Adrenal gland (tissue), 19 donors: Measurements from ENCODE around the gene MSI1. TPM values are rescaled to one million over a fixed set of nuclear protein-coding genes. Genes with fewer than 3 reads are reported as not detected.

Experiments used
- DNase-seq, 7 donors: peaks; one replicate each; pipeline ENCODE4 v3.0.0-alpha.2; 2019 to 2020
- H3K27ac ChIP-seq, 5 donors: fragments of 200-600 bp; sonication (generic) in 4 of 5; 1 replicate in 3 of 5; 2 replicates in 2 of 5; pipeline versions ENCODE4 v1.5.1 to v1.8.0; 2016 to 2020; ENCODE audit warnings: mild to moderate bottlenecking in 1 of 5
- H3K27me3 ChIP-seq: fragments of 200-600 bp; 2 replicates; pipeline ENCODE4 v1.8.0; 2021
- H3K36me3 ChIP-seq, 2 donors: fragments of 200-600 bp; replicated peaks in 1 of 2; 1 replicate in 1 of 2; 2 replicates in 1 of 2; pipeline versions ENCODE4 v1.5.1 to v1.8.0; 2018 to 2022
- H3K4me1 ChIP-seq, 2 donors: fragments of 200-600 bp; replicated peaks in 1 of 2; 1 replicate in 1 of 2; 2 replicates in 1 of 2; pipeline versions ENCODE4 v1.5.1 to v1.8.0; 2018 to 2021
- H3K4me3 ChIP-seq, 4 donors: fragments of 200-600 bp; sonication (generic) in 3 of 4; one replicate each; pipeline ENCODE4 v1.5.1; 2016 to 2018
- H3K9me3 ChIP-seq, 3 donors: fragments of 200-600 bp; sonication (generic) in 1 of 3; replicated peaks in 1 of 3; 1 replicate in 2 of 3; 2 replicates in 1 of 3; pipeline versions ENCODE4 v1.5.1 to v1.8.0; 2016 to 2021
- POLR2A ChIP-seq, 2 donors: fragments of 450-650 bp; IDR thresholded peaks; one replicate each; pipeline ENCODE4 v1.6.1; 2017; ENCODE audit warnings: antibody characterized with exemption in 2 of 2, mild to moderate bottlenecking in 2 of 2, moderate library complexity in 1 of 2
- WGBS, 4 donors: extraction: QIAGEN DNeasy Blood & Tissue Kit in 2 of 4; methylation state at CpG; one replicate each; pipeline versions ENCODE4 v1.1.5 to v1.1.7; 2013 to 2017; 5-methylcytosine and 5-hydroxymethylcytosine counted together
- intact Hi-C, 2 donors: fragments of 100-400 bp; cut with DNase I; formaldehyde crosslinking; loops; one replicate each; pipeline versions ENCODE4 v1.14.1 to v1.15.0; 2022 to 2023
- long read RNA-seq, 10 donors: library from polyadenylated mRNA in 3 of 10; unstranded in 2 of 10; stranded (forward) in 1 of 10; transcript quantifications; one replicate each; pipeline ENCODE4 v2.0.0 and lab custom pipeline, GENCODE V29; 2021 to 2026
- polyA plus RNA-seq, 3 donors: library from polyadenylated mRNA; stranded (reverse); fragments of 200-250 nt in 2 of 3; fragments of 350-450 nt in 1 of 3; fragmentation: Illumina TruSeq in 1 of 3; extraction: RNeasy Lipid Tissue Mini Kit (QIAGEN cat#74804) in 1 of 3; gene quantifications; one replicate each; pipeline ENCODE4 v1.2.3, GENCODE V29; 2013 to 2014
- total RNA-seq, 9 donors: library from RNA; depleted of rRNA in 4 of 9; stranded (reverse); fragments of >200 nt in 4 of 9; fragments of 120-200 nt in 1 of 9; fragmentation: NEBNext Ultra II Directional in 1 of 9; extraction: Animal tissue kit (Norgen Biotek cat#: 25700) in 1 of 9; gene quantifications; one replicate each; pipeline versions ENCODE4 v1.1.0 to v1.2.4, GENCODE V29; 2013 to 2023
- TF ChIP-seq, protein P1 (sequence below), 6 experiments: fragments of 450-650 bp in 4 of 6; fragments of 200-600 bp in 2 of 6; sonication (generic) in 1 of 6; IDR thresholded peaks; 1 replicate in 5 of 6; 2 replicates in 1 of 6; pipeline versions ENCODE4 v1.5.1 to v1.8.0; 2016 to 2021; ENCODE audit warnings: antibody characterized with exemption in 6 of 6, mild to moderate bottlenecking in 2 of 6, moderate library complexity in 1 of 6
- donor health status: healthy with polysubstance abuse.
- donor health status: Bipolar disorder and iron deficiency.
- donor health status: DM: yes; HTN: yes; CAD: no.
- donor health status: DM: no; HTN: no; CAD: no.
- donor health status: DM: no; HTN: no; CAD: no.
- donor health status: DM: yes; HTN: yes; CAD: no.

The MSI1 gene
- 10 to 100 TPM in 3 of 9 donors, 1 to 10 TPM in 5, under 1 TPM in 1; 0.87 to 24.2 (median 6.9) TPM for total RNA-seq
- 1 to 10 TPM in 2 of 3 donors, under 1 TPM in 1; 0.88 to 8.8 (median 6.6) TPM for polyA plus RNA-seq
- long read RNA-seq, donor 1: 0 reads
- long read RNA-seq, donor 2: 0 reads
- long read RNA-seq, donor 3, partial matches to known transcripts: 5 of 5 reads
- long read RNA-seq, donor 3, other reads (novel, unspliced or antisense): 0 of 5 reads
- long read RNA-seq, donor 4, partial matches to known transcripts: 0 of 2 reads
- long read RNA-seq, donor 4, other reads (novel, unspliced or antisense): 2 of 2 reads
- long read RNA-seq, donor 5, partial matches to known transcripts: 1 of 4 reads
- long read RNA-seq, donor 5, other reads (novel, unspliced or antisense): 2 of 4 reads
- long read RNA-seq, donor 6: 0 reads
- long read RNA-seq, donor 7: 0 reads
- long read RNA-seq, donor 8, partial matches to known transcripts: 0 of 2 reads
- long read RNA-seq, donor 8, other reads (novel, unspliced or antisense): 0 of 2 reads
- long read RNA-seq, donor 9: 0 reads
- long read RNA-seq, donor 10, partial matches to known transcripts: 15 of 16 reads
- long read RNA-seq, donor 10, other reads (novel, unspliced or antisense): 0 of 16 reads

DNA sequence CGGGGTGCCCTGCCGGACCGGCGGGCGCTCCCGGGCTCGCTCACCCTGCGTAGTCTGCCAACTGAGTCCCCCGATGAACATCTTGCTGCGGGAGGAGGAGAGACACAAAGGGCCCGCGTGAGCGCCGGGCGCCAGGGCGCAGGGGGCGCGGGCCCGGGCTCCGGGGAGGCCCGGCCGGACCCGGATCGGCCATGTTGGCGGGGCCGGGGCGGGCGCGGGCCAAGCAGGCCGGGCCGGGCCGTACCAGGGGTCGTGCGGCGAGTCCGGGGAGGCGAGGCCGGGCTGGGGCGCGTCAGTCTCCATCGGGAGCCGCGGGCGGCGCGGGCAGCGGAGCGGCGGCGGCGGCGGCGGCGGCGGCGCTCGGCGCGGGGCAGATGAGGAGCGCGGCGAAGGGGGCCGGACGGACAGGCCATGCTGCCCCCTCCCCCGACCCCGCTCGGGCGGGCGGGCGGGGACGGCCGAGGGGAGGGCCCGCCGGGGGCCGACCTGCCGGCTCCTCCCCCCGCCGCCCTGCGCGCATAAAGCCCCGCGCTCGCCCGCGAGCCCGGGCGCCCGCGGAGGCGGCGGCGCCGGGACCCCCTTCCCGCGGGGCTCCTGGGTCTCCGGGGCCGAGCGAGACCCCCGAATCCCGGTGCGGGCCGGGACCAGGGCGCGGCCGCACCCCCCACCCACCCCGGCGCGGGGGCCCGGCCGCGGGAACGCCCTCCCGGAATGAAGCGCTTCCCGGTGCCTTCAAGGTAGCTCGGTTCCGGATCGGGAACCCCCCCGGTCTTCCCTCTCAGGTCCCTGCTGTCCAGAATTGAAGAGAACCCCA is at the start of gene MSI1:
TSS of gene MSI1 (minus strand) at position 376 of the 814 bp plus-strand sequence. CDS start at position 303, 73 bp downstream.
- no peaks in the 10 kb centered on the region for H3K27me3 ChIP-seq
- DNase-seq: peak in 1 of 7 donors; percentile 48
- intact Hi-C loops: no loop called here
- H3K36me3 ChIP-seq: no peaks in the 10 kb centered on the region
- WGBS, 4 donors: 0 to 1% (median 1%) methylated on average over 17 to 117 of the region's 119 CpGs; no CpG with 5 or more reads in 1 of the 4 donors
- H3K4me3 ChIP-seq: peak within 1 kb of the TSS in 3 of 4 donors; percentile 10 to 83 (median 50)
- peak in 1 of 2 donors; percentile 23 for TF ChIP-seq POLR2A (IDR thresholded peaks at IDR 0.05)
- TF ChIP-seq, protein P1, sequence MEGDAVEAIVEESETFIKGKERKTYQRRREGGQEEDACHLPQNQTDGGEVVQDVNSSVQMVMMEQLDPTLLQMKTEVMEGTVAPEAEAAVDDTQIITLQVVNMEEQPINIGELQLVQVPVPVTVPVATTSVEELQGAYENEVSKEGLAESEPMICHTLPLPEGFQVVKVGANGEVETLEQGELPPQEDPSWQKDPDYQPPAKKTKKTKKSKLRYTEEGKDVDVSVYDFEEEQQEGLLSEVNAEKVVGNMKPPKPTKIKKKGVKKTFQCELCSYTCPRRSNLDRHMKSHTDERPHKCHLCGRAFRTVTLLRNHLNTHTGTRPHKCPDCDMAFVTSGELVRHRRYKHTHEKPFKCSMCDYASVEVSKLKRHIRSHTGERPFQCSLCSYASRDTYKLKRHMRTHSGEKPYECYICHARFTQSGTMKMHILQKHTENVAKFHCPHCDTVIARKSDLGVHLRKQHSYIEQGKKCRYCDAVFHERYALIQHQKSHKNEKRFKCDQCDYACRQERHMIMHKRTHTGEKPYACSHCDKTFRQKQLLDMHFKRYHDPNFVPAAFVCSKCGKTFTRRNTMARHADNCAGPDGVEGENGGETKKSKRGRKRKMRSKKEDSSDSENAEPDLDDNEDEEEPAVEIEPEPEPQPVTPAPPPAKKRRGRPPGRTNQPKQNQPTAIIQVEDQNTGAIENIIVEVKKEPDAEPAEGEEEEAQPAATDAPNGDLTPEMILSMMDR (IDR thresholded peaks at IDR 0.05): no peak
- peaks cover 11 to 17% of the 10 kb centered on the region in 2 donors for H3K4me1 ChIP-seq
- peak within 1 kb of the TSS in 2 of 5 donors; percentile 67 to 68 for H3K27ac ChIP-seq
- H3K9me3 ChIP-seq: no peaks in the 10 kb centered on the region

DNA sequence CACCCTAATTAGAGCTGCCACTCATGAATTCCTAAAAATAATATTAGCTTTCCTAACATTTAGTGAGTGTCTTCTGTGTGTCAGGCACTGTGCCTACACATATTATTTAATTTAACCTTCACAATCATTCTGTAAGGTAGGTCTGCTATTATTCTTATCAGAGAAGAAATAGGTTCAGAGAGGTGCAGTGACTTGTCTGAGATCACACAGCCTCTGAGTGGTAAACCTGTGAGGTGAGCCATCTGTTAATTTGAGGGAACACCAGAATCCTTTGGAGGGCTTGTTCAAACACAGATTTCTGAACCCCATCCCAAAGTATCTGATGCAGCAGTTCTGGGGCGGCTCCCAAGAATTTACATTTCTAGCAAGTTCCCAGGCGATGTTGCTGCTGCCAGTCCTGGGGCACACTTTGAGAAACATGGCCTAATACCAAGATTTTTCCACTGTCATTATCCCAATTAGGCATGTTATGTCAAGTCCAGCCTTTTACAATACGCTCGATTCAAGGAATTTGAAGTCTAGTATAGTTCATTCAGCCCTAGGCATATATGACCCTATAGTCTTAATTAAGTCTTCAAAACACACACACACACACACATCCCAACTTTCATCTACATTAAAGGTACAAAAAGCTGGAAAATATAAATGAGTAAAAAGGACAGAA is 49.1 kb upstream of the MSI1 start:
- H3K4me1 ChIP-seq: peaks cover 5 to 7% of the 10 kb centered on the region in 2 donors
- TF ChIP-seq POLR2A (IDR thresholded peaks at IDR 0.05): no peak
- TF ChIP-seq, protein P1 (IDR thresholded peaks at IDR 0.05): no peak
- no peak overlapping the region for H3K4me3 ChIP-seq
- H3K27ac ChIP-seq: no peak overlapping the region
- 87 to 94% (median 94%) methylated on average over 4 of the region's 4 CpGs for WGBS, 4 donors
- H3K36me3 ChIP-seq: no peaks in the 10 kb centered on the region
- H3K27me3 ChIP-seq: no peaks in the 10 kb centered on the region
- DNase-seq: no peak
- intact Hi-C loops: no loop called here
- no peaks in the 10 kb centered on the region for H3K9me3 ChIP-seq

DNA sequence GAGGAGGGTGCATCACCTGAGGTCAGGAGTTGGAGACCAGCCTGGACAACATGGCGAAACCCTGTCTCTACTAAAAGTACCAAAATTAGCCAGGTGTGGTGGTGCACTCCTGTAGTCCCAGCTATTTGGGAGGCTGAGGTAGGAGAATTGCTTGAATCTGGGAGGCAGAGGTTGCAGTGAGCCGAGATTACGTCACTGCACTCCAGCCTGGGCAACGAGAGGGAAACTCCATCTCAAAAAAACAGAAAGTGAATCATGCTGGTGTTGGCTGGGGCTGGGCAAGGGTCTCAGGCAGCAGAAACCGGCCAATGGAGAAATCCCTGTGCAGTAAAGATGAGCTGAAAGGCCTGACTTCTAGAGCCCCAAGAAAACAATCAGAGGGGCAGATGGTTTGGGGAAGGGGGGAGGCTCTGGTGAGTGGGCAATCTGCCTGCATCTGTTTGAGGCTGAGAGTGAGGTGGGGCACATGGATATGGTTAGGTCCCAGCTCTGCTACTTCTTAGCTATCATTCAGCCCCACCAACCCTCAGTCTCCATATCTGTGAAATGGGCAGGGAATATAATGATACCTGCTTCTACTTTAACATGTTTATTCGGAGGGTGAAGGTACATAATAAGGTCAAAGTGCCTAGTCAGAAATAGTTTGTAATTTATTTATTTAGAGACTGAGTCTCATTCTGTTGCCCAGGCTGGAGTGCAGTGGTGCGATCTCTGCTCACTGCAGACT is 47.7 kb upstream of the MSI1 start:
- no peak overlapping the region for H3K4me3 ChIP-seq
- 61 to 80% (median 77%) methylated on average over 7 of the region's 7 CpGs for WGBS, 4 donors
- intact Hi-C loops: no loop called here
- H3K4me1 ChIP-seq: peaks cover 5 to 7% of the 10 kb centered on the region in 2 donors
- no peak for DNase-seq
- H3K36me3 ChIP-seq: no peaks in the 10 kb centered on the region
- TF ChIP-seq POLR2A (IDR thresholded peaks at IDR 0.05): no peak
- TF ChIP-seq, protein P1 (IDR thresholded peaks at IDR 0.05): no peak
- no peak overlapping the region for H3K27ac ChIP-seq
- no peaks in the 10 kb centered on the region for H3K9me3 ChIP-seq
- no peaks in the 10 kb centered on the region for H3K27me3 ChIP-seq
